ENCODE data around the gene CD99. TPM values are rescaled to one million over a fixed set of nuclear protein-coding genes. Genes with fewer than 3 reads are reported as not detected.

Gene CD99
- total RNA-seq, 1 donor, result 355 TPM

GRCh38 chrX:2696698-2697215 lies 5.7 kb downstream of the CD99 start:
- no peak overlapping the region for H3K4me3 ChIP-seq (ENCODE audit: low read depth, low read length)
- TF ChIP-seq, protein P1, sequence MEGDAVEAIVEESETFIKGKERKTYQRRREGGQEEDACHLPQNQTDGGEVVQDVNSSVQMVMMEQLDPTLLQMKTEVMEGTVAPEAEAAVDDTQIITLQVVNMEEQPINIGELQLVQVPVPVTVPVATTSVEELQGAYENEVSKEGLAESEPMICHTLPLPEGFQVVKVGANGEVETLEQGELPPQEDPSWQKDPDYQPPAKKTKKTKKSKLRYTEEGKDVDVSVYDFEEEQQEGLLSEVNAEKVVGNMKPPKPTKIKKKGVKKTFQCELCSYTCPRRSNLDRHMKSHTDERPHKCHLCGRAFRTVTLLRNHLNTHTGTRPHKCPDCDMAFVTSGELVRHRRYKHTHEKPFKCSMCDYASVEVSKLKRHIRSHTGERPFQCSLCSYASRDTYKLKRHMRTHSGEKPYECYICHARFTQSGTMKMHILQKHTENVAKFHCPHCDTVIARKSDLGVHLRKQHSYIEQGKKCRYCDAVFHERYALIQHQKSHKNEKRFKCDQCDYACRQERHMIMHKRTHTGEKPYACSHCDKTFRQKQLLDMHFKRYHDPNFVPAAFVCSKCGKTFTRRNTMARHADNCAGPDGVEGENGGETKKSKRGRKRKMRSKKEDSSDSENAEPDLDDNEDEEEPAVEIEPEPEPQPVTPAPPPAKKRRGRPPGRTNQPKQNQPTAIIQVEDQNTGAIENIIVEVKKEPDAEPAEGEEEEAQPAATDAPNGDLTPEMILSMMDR (IDR thresholded peaks at IDR 0.05; ENCODE audit: insufficient read depth, low read length), result no peak
- peak; percentile 86 for DNase-seq (ENCODE audit: low read depth)

GRCh38 chrX:2697306-2697705 lies 6.2 kb downstream of the CD99 start:
- DNase-seq (ENCODE audit: low read depth), result peak; percentile 36
- TF ChIP-seq, protein P1 (IDR thresholded peaks at IDR 0.05; ENCODE audit: insufficient read depth, low read length), result no peak
- peak overlapping the region; percentile 31 for H3K4me3 ChIP-seq (ENCODE audit: low read depth, low read length)

- TF ChIP-seq, protein P1 (IDR thresholded peaks at IDR 0.05; ENCODE audit: insufficient read depth, low read length), result no peak
- peak; percentile 51 for DNase-seq (ENCODE audit: low read depth)
- H3K4me3 ChIP-seq (ENCODE audit: low read depth, low read length), result peak overlapping the region; percentile 31
Measured at GRCh38 chrX:2697741-2698299, 6.7 kb downstream of the CD99 start.

DNA sequence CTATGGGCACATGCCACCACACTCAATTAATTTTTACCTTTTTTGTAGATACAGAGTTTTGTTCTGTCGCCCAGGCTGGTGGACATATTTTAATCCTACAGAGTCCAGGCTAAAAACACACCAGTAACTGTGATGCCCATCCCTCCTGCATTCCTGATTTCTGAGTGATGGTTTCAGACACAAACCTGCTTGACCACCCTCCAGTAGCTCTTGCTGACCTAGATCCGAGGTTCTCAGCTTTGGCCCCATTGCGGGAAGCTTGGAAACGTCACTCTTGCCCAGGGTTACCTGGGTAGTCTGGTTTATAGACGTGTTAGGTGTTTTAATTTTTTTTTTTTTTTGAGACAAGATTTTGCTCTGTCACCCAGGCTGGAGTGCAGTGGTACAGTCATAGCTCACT lies 7.5 kb downstream of the CD99 start:
- H3K4me3 ChIP-seq (ENCODE audit: low read depth, low read length), result no peak overlapping the region
- TF ChIP-seq, protein P1 (IDR thresholded peaks at IDR 0.05; ENCODE audit: insufficient read depth, low read length), result no peak
- DNase-seq (ENCODE audit: low read depth), result no peak

- no peak overlapping the region for H3K4me3 ChIP-seq (ENCODE audit: low read depth, low read length)
- no peak for DNase-seq (ENCODE audit: low read depth)
- TF ChIP-seq, protein P1 (IDR thresholded peaks at IDR 0.05; ENCODE audit: insufficient read depth, low read length), result no peak
Measured at GRCh38 chrX:2699959-2700358, 8.9 kb downstream of the CD99 start.

GRCh38 chrX:2700405-2701320 lies 9.6 kb downstream of the CD99 start:
- no peak overlapping the region for H3K4me3 ChIP-seq (ENCODE audit: low read depth, low read length)
- DNase-seq (ENCODE audit: low read depth), result no peak
- TF ChIP-seq, protein P1 (IDR thresholded peaks at IDR 0.05; ENCODE audit: insufficient read depth, low read length), result no peak
